HG03175 (cell line): Measurements from ENCODE around the gene PCDHGA9.
"Not testable (repeated sequence)": the region's sequence is repeated elsewhere in the genome, so short reads cannot be mapped to it uniquely, and the experiment has no call there.

ENCODE experiments used
- ATAC-seq: cut with Tn5 transposase; IDR thresholded peaks from one replicate; pipeline ENCODE4 v1.9.1; 2021; ENCODE audit warnings: mild to moderate bottlenecking, moderate library complexity; ENCODE audit not compliant: unreplicated experiment

The PCDHGA9 gene

DNA sequence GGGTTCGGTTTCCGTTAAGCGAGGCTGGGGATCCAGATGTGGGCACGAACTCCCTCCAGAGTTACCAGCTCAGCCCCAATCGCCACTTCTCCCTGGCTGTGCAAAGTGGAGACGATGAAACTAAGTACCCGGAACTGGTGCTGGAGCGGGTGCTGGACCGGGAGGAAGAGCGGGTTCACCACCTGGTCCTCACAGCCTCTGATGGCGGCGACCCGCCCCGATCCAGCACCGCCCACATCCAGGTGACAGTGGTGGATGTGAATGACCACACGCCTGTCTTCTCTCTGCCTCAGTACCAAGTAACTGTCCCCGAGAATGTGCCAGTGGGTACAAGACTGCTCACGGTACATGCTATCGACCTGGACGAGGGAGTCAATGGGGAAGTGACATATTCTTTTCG lies 19.2 kb upstream of the PCDHGA9 start:
- no peak for ATAC-seq

DNA sequence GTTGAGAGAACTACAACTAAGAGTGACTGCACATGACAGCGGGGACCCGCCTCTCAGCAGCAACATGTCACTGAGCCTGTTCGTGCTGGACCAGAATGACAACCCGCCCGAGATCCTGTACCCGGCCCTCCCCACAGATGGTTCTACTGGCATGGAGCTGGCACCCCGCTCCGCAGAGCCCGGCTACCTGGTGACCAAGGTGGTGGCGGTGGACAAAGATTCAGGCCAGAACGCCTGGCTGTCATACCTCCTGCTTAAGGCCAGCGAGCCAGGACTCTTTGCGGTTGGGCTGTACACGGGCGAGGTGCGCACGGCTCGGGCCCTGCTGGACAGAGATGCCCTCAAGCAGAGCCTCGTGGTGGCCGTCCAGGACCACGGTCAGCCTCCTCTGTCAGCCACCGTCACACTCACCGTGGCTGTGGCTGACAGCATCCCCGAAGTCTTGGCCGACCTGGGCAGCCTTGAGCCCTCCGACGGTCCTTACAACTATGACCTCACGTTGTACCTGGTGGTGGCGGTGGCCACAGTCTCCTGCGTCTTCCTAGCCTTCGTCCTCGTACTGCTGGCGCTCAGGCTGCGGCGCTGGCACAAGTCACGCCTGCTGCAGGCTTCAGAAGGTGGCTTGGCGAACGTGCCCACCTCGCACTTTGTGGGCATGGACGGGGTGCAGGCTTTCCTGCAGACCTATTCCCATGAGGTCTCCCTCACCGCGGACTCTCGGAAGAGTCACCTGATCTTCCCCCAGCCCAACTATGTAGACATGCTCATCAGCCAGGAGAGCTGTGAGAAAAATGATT lies 17.9 kb upstream of the PCDHGA9 start:
- ATAC-seq = no peak

- ATAC-seq = peak; percentile 75
Measured at GRCh38 chr5:141387557-141388311, 14.8 kb upstream of the PCDHGA9 start, which contains the start of gene PCDHGB4. TSS of gene PCDHGB4 (plus strand) at chr5:141387698. CDS start at chr5:141387885, 187 bp downstream.

- ATAC-seq = no peak
Measured at GRCh38 chr5:141388661-141389060, 13.9 kb upstream of the PCDHGA9 start.

- no peak for ATAC-seq
Measured at GRCh38 chr5:141389153-141390042, 13.2 kb upstream of the PCDHGA9 start.

GRCh38 chr5:141392429-141393198 lies 10.0 kb upstream of the PCDHGA9 start, which contains the start of gene PCDHGA8:
TSS of gene PCDHGA8 (plus strand) at chr5:141392633. CDS start at chr5:141392814, 181 bp downstream.
- ATAC-seq = no peak

- no peak for ATAC-seq
Measured at GRCh38 chr5:141393267-141393666, 9.3 kb upstream of the PCDHGA9 start.

DNA sequence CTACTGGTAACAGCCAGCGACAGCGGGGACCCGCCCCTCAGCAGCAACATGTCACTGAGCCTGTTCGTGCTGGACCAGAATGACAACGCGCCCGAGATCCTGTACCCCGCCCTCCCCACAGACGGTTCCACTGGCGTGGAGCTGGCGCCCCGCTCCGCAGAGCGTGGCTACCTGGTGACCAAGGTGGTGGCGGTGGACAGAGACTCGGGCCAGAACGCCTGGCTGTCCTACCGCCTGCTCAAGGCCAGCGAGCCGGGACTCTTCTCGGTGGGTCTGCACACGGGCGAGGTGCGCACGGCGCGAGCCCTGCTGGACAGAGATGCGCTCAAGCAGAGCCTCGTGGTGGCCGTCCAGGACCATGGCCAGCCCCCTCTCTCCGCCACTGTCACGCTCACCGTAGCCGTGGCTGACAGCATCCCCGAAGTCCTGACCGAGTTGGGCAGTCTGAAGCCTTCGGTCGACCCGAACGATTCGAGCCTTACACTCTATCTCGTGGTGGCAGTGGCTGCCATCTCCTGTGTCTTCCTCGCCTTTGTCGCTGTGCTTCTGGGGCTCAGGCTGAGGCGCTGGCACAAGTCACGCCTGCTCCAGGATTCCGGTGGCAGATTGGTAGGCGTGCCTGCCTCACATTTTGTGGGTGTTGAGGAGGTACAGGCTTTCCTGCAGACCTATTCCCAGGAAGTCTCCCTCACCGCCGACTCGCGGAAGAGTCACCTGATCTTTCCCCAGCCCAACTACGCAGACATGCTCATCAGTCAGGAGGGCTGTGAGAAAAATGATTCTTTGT lies 8.0 kb upstream of the PCDHGA9 start:
- ATAC-seq = not testable (repeated sequence)

- peak; percentile 61 for ATAC-seq
Measured at GRCh38 chr5:141397756-141398551, 4.6 kb upstream of the PCDHGA9 start, which contains the start of gene PCDHGB5. TSS of gene PCDHGB5 (plus strand) at chr5:141397947. CDS start at chr5:141398128, 181 bp downstream.

DNA sequence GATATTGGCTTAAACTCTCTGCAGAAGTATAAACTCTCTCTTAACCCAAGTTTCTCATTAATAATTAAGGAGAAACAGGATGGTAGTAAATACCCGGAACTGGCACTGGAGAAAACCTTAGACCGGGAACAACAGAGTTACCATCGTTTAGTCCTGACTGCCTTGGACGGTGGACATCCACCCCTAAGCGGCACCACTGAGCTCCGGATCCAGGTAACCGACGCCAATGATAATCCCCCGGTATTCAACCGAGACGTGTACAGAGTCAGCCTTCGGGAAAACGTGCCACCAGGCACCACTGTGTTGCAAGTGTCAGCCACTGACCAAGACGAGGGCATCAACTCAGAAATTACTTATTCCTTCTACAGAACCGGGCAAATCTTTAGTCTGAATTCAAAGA lies 4.0 kb upstream of the PCDHGA9 start:
- ATAC-seq = no peak

DNA sequence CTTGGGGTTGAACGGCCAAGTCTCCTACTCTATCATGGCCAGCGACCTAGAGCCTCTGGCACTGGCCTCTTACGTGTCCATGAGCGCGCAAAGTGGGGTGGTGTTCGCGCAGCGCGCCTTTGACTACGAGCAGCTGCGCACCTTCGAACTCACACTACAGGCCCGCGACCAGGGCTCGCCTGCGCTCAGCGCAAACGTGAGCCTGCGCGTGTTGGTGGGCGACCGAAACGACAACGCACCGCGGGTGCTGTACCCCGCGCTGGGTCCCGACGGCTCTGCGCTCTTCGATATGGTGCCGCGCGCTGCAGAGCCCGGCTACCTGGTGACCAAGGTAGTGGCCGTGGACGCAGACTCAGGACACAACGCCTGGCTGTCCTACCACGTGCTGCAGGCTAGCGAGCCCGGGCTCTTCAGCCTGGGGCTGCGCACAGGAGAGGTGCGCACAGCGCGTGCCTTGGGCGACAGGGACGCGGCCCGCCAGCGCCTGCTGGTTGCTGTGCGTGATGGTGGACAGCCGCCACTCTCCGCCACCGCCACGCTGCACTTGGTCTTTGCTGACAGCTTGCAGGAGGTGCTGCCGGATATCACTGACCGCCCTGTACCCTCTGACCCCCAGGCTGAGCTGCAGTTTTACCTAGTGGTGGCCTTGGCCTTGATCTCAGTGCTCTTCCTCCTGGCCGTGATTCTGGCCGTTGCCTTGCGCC lies 2.9 kb upstream of the PCDHGA9 start:
- ATAC-seq = no peak

DNA sequence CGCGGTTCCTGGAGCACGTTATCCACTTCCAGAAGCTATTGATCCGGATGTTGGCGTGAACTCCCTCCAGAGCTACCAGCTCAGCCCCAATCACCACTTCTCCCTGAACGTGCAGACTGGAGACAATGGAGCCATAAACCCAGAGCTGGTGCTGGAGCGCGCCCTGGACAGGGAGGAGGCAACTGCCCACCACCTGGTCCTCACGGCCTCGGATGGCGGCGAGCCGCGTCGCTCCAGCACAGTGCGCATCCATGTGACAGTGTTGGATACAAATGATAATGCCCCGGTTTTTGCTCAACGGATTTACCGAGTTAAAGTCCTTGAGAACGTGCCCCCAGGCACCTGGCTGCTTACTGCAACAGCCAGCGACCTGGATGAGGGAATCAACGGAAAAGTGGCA lies 809 bp downstream of the PCDHGA9 start:
- ATAC-seq = no peak

DNA sequence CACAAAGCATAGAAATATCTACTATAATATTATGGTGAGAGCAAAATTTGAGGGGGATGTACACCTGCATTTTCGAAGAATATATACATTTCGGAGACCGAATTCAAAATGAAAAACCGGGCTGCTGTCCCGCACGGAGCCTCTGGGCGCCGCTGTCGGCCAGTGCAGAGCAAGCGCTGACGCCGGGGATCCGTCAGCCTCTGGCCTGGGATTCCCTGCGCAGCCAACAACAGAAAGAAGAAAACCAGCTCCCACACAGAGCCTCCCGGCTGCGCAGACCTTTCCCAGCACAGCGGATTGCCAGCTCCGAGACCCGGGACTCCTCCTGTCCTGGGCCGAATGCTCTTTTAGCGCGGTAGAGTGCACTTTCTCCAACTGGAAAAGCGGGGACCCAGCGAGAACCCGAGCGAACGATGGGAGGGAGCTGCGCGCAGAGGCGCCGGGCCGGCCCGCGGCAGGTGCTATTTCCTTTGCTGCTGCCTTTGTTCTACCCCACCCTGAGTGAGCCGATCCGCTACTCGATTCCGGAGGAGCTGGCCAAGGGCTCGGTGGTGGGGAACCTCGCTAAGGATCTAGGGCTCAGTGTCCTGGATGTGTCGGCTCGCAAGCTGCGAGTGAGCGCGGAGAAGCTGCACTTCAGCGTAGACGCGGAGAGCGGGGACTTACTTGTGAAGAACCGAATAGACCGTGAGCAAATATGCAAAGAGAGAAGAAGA lies 5.4 kb downstream of the PCDHGA9 start, which contains the start of gene PCDHGB6:
Gene PCDHGB6, plus strand, starts transcription at position 232 of the 716 bp plus-strand sequence. Its CDS starts 182 bp downstream, at position 414.
- not testable (repeated sequence) for ATAC-seq

- no peak for ATAC-seq
Measured at GRCh38 chr5:141409598-141410306, 7.2 kb downstream of the PCDHGA9 start.

- no peak for ATAC-seq
Measured at GRCh38 chr5:141411575-141411974, 9.0 kb downstream of the PCDHGA9 start.

- peak; percentile 77 for ATAC-seq
Measured at GRCh38 chr5:141412854-141413539, 10.4 kb downstream of the PCDHGA9 start, which contains the start of gene PCDHGA10. TSS of gene PCDHGA10 (plus strand) at chr5:141412987. CDS start at chr5:141413176, 189 bp downstream.
